ENCODE results near the gene FGGY.
A peak's percentile ranks its signal among the peaks of the same experiment; 100 is the strongest.

Gene FGGY

DNA sequence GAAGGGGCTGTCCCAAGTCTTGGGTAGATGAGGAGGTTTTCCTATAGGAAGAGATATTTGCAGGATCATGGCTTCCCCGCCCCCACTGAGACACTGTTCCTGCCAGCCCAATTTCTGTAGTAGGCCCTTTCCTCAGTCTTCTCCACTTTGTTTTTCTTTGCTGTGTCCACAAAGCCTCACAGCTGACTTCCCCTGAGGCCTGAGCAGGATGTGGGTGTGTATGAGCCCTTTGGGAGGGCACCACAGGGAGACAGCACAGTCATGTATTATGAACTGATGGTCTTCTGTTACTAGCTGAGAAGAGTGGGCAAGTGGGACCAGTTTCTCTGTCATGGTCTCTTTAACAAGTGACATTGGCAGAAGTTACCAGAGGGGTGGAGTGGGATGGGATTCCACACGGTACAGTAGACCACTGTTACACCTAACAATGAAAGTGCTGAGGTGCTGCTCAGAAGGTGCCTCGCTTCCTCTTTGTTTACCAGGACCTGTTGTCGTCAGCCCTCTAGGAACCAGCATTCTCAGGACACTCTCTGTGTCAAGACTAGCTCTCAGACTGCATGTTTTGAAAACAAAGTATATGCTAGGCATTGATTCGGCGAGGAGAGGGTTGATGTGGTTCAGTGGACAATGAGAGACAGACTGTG, 264.0 kb downstream of the FGGY start:
- no peaks in the 10 kb centered on the region for H3K9me3 ChIP-seq
- TF ChIP-seq, protein P1, sequence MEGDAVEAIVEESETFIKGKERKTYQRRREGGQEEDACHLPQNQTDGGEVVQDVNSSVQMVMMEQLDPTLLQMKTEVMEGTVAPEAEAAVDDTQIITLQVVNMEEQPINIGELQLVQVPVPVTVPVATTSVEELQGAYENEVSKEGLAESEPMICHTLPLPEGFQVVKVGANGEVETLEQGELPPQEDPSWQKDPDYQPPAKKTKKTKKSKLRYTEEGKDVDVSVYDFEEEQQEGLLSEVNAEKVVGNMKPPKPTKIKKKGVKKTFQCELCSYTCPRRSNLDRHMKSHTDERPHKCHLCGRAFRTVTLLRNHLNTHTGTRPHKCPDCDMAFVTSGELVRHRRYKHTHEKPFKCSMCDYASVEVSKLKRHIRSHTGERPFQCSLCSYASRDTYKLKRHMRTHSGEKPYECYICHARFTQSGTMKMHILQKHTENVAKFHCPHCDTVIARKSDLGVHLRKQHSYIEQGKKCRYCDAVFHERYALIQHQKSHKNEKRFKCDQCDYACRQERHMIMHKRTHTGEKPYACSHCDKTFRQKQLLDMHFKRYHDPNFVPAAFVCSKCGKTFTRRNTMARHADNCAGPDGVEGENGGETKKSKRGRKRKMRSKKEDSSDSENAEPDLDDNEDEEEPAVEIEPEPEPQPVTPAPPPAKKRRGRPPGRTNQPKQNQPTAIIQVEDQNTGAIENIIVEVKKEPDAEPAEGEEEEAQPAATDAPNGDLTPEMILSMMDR (IDR thresholded peaks at IDR 0.05; ENCODE audit: low read depth, low read length): no peak
- no peaks in the 10 kb centered on the region for H3K4me1 ChIP-seq
- DNase-seq: no peak
- no peaks in the 10 kb centered on the region for H3K27me3 ChIP-seq
- H3K4me3 ChIP-seq (ENCODE audit: low read depth, low read length): no peak overlapping the region
- H3K36me3 ChIP-seq: no peaks in the 10 kb centered on the region

DNA sequence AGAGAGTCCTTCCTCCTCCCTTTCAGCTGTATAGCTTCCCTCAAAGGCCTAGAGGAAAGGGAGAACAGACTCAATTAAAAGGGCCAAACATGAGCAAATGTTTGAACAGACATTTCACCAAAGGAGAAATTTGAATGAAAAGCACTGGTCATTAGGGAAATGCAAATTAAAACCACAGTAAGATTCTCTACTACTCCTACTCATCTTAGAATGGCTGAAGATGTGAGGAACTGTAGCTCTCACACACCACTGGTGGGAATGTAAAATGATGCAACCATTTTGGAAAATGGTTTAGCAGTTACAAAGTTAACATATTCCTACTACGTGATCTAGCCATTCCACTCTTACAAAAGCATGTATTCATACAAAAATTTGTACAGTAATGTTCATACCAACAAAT, 264.9 kb downstream of the FGGY start:
- no peak overlapping the region for H3K4me3 ChIP-seq (ENCODE audit: low read depth, low read length)
- TF ChIP-seq, protein P1 (IDR thresholded peaks at IDR 0.05; ENCODE audit: low read depth, low read length): no peak
- no peaks in the 10 kb centered on the region for H3K36me3 ChIP-seq
- H3K4me1 ChIP-seq: no peaks in the 10 kb centered on the region
- no peak for DNase-seq
- no peaks in the 10 kb centered on the region for H3K27me3 ChIP-seq
- no peaks in the 10 kb centered on the region for H3K9me3 ChIP-seq

DNA sequence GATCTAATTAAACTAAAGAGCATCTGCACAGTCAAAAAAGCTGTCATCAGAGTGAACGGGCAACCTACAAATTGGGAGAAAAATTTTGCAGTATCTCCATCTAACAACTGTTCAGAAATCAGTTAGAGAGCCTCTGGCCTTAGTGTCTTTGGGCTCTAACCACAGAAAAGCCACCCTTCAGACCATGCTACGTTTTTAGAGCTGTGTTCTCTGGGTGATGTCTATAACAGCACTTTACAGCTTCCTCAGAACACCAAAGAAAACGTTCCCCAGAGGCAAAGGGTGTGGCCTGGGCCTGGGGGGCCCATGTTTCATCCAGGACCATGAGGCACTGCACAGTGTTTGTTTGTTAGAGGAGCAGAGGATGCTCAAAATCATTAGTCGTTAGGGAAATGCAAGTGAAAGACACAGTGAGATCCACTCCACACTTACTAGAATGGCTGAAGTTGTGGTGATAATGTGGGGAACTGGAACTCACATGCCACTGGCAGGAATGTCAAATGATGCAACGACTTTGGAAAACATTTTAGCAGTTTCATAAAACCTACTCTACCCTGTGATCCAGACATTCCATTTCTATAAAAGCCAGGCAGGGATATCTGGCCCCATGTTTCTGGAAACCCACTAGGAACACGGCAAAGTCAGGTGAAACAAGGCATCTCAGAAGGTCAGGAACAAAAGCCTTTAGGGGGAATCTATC, 267.4 kb downstream of the FGGY start:
- no peak for DNase-seq
- Histone ChIP-seq H3K36me3 (no peaks in the 10 kb centered on the region), H3K4me3 (ENCODE audit: low read depth, low read length) (no peak overlapping the region), H3K9me3 (no peaks in the 10 kb centered on the region), H3K4me1 (no peaks in the 10 kb centered on the region), H3K27me3 (no peaks in the 10 kb centered on the region)
- TF ChIP-seq, protein P1 (IDR thresholded peaks at IDR 0.05; ENCODE audit: low read depth, low read length): no peak

DNA sequence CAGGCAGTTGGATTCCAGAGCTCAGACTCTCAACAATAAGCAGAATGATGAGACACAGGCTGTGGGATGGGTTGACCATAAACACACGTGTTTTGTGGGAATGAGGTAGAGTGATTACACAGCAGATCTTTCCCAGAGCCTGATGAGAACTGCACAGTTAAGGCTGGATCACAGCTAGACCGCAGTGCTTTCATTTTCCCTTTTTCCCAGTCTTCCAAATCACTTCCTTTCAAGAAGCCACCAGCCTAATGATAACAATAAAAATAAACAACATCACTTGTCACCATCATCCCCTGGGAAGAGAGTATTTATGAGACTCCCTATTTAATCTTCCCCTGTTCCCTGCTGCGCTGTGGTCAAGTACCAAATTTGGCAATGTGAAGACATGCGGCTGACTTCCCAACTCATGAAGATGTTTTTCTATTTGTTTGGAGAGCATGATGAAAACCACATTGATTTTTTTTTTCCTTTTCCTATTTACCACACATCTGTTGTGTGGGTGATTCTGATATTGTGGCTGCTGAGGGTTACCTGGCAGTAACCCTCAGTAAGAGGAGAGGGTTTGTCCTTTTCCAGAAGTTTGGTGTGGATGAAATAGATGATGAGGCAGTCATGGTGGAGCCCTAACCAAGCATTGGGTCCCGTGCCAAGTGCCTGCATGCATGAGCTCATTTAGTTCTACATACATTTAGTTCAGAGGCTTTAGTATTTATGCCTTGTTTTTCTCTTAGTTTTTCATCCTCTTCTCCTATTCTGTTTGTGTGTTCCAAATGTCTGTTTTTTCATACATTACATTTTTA, 268.9 kb downstream of the FGGY start:
- H3K4me3 ChIP-seq (ENCODE audit: low read depth, low read length): no peak overlapping the region
- TF ChIP-seq, protein P1 (IDR thresholded peaks at IDR 0.05; ENCODE audit: low read depth, low read length): no peak
- no peaks in the 10 kb centered on the region for H3K36me3 ChIP-seq
- no peaks in the 10 kb centered on the region for H3K9me3 ChIP-seq
- H3K4me1 ChIP-seq: no peaks in the 10 kb centered on the region
- no peak for DNase-seq
- no peaks in the 10 kb centered on the region for H3K27me3 ChIP-seq

DNA sequence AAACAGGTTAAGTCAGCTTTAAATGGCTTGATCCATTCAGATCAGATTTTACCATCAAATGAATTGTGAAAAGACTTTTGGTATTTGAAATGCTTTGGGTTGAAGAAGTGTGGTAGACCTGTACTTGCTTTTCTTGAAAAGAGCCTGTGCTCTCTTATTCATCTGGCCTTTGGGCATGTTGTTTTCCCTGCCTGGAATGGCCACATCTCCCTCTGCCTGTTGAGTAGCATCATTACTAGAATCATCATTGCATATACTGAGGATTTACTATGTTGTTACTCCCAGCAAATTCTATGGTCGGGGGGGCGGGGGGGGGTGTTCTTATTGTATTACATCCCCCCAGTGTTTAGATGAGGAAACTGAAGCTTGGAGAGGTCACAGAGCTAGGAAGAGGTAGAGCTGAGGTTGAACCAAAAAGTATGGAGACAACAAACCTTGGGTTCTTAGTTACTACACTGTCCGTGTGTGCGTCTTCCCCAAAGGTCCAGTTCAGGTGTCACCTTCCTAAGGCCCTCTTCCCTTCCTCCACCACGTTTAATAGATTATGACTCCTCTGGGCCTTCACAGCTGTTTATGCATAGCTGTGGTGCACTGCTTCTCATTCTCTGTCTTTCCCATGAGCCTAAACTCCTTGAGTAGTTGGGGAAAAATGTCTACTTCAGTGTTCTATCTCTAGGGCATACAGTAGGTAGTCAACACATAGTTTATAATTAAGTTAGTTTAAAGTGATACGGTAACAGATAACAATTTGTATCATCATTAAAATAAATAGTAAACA, 271.5 kb downstream of the FGGY start:
- no peak for DNase-seq
- TF ChIP-seq, protein P1 (IDR thresholded peaks at IDR 0.05; ENCODE audit: low read depth, low read length): peak; percentile 11; the same call in 1 of the 2 replicates
- no peaks in the 10 kb centered on the region for H3K4me1 ChIP-seq

More for the DNA sequence above, 271.5 kb downstream of the FGGY start:
- Histone ChIP-seq H3K4me3 (ENCODE audit: low read depth, low read length) (no peak overlapping the region), H3K27me3 (no peaks in the 10 kb centered on the region), H3K36me3 (no peaks in the 10 kb centered on the region), H3K9me3 (no peaks in the 10 kb centered on the region)
